ENCODE data around the gene IRAK4. TPM values are rescaled to one million over a fixed set of nuclear protein-coding genes. Genes with fewer than 3 reads are reported as not detected.

IRAK4 gene
- total RNA-seq, 1 donor from 2014 or later: 9.9 TPM

DNA sequence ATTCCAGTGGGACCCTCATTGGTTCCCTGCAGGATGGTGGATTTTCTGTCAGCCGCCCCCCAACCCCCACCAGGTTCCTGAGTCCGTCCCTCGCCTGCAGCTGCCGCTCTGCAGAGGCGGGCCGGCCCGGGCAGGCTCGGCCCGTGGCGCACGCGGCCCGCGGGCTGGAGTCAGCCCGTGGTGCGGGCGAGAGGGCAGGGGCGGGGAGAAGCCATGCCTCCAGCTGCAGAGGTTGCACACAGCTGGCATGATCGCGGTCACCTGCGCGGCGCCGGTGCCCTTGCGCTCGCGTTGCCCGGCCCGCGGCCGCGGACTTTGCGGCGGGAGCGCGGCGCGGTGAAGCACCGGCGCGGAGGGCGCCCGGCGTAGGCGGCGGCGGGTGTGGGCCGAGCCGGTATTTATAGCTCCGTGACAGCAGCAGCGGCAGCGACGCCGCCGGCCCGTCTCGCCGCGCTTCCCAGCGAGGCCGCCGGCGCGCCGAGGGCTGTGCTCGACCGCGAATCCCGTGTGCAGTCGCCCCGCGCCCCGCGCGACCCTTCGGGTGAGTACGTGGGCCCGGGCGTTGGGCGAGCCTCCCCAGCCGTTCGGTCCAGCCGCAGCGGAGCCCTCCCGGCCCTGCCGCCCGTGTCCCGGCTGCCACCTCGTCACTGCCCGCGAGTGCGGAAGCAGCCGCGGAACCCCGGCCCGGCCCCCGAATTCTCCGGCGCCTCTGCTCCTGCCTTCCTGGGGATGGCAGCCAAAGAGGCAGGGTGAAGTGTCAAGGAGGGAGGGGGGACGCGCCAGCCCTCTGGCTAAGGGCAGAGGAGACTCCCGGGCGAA is 77.1 kb downstream of the IRAK4 start, which contains the start of gene TMEM117:
Gene TMEM117 (plus strand): TSS at position 426 of the 819 bp plus-strand sequence.
- Histone ChIP-seq H3K4me1 (ENCODE audit: insufficient read depth, low read length) (peaks cover 5% of the 10 kb centered on the region), H3K36me3 (ENCODE audit: insufficient read depth, low read length) (no peaks in the 10 kb centered on the region), H3K79me2 (ENCODE audit: insufficient read depth, low read length) (peaks cover 11% of the 10 kb centered on the region), H3K4me2 (ENCODE audit: low read length) (peak within 1 kb of the TSS; percentile 89), H3K27ac (ENCODE audit: low read depth, low read length) (peak within 1 kb of the TSS; percentile 75), H4K20me1 (ENCODE audit: insufficient read depth, low read length) (no peaks in the 10 kb centered on the region), H3K4me3 (ENCODE audit: insufficient read depth, low read depth, low read length) (peak within 1 kb of the TSS; percentile 74), H3K9ac (ENCODE audit: low read length) (peak within 1 kb of the TSS; percentile 86), H2AFZ (ENCODE audit: low read depth, low read length) (peak within 1 kb of the TSS; percentile 91), H3K27me3 (ENCODE audit: insufficient read depth, low read length) (no peaks in the 10 kb centered on the region), H3K9me3 (ENCODE audit: insufficient read depth, low read depth, low read length) (no peaks in the 10 kb centered on the region)
- peak; percentile 38 for DNase-seq (ENCODE audit: low read depth)
- peak within 1 kb of the TSS; percentile 84 for H3K4me3 Mint-ChIP-seq (ENCODE audit: unreplicated experiment)
- H3K36me3 Mint-ChIP-seq (ENCODE audit: low read depth, unreplicated experiment): no peaks in the 10 kb centered on the region
- no peak for TF ChIP-seq EZH2 (IDR thresholded peaks at IDR 0.05; ENCODE audit: insufficient read depth, low read length)
- TF ChIP-seq, protein P1, sequence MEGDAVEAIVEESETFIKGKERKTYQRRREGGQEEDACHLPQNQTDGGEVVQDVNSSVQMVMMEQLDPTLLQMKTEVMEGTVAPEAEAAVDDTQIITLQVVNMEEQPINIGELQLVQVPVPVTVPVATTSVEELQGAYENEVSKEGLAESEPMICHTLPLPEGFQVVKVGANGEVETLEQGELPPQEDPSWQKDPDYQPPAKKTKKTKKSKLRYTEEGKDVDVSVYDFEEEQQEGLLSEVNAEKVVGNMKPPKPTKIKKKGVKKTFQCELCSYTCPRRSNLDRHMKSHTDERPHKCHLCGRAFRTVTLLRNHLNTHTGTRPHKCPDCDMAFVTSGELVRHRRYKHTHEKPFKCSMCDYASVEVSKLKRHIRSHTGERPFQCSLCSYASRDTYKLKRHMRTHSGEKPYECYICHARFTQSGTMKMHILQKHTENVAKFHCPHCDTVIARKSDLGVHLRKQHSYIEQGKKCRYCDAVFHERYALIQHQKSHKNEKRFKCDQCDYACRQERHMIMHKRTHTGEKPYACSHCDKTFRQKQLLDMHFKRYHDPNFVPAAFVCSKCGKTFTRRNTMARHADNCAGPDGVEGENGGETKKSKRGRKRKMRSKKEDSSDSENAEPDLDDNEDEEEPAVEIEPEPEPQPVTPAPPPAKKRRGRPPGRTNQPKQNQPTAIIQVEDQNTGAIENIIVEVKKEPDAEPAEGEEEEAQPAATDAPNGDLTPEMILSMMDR (IDR thresholded peaks at IDR 0.05; ENCODE audit: insufficient read depth, low read depth, low read length): no peak
- peaks cover 4% of the 10 kb centered on the region for H3K4me1 Mint-ChIP-seq (ENCODE audit: low read depth, unreplicated experiment)
- peak within 1 kb of the TSS; percentile 73 for H3K27ac Mint-ChIP-seq (ENCODE audit: unreplicated experiment)
- H3K9me3 Mint-ChIP-seq (ENCODE audit: unreplicated experiment): no peaks in the 10 kb centered on the region
- H3K27me3 Mint-ChIP-seq (ENCODE audit: low read depth, unreplicated experiment): no peaks in the 10 kb centered on the region
- no peak for FAIRE-seq

DNA sequence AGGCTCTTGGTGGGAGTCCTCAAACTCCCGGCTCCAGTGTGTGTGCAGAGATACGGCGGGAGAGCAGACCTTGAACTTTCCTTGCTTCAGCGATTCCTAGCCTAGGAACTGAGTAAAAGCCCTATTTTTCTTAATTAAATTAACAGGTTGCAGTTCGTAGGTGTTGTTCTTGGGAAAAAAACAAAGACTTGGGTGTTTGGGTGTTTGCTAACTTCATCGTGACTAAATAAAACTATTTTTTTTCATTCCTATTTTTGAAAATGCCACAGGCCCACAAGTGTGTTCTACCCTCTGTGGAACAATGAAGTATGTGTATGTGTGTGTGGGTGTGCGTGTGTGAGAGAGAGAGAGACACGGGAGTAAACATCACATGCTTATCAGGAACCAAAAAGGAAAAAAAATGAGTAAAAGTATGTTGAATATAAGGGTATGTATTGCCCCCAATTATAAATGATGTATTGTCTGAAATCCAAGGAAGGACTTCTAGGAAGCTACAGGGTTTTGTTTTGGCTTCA is 77.8 kb downstream of the IRAK4 start:
- Mint-ChIP-seq H3K4me3 (ENCODE audit: unreplicated experiment) (peak overlapping the region; percentile 81), H3K36me3 (ENCODE audit: low read depth, unreplicated experiment) (no peaks in the 10 kb centered on the region), H3K27ac (ENCODE audit: unreplicated experiment) (peak overlapping the region; percentile 4), H3K9me3 (ENCODE audit: unreplicated experiment) (no peaks in the 10 kb centered on the region), H3K4me1 (ENCODE audit: low read depth, unreplicated experiment) (peaks cover 4% of the 10 kb centered on the region), H3K27me3 (ENCODE audit: low read depth, unreplicated experiment) (no peaks in the 10 kb centered on the region)
- Histone ChIP-seq H3K27me3 (ENCODE audit: insufficient read depth, low read length) (no peaks in the 10 kb centered on the region), H4K20me1 (ENCODE audit: insufficient read depth, low read length) (no peaks in the 10 kb centered on the region), H3K79me2 (ENCODE audit: insufficient read depth, low read length) (peaks cover 11% of the 10 kb centered on the region), H3K4me2 (ENCODE audit: low read length) (peak overlapping the region; percentile 89), H3K4me1 (ENCODE audit: insufficient read depth, low read length) (peaks cover 5% of the 10 kb centered on the region), H3K4me3 (ENCODE audit: insufficient read depth, low read depth, low read length) (peak overlapping the region; percentile 74), H3K9ac (ENCODE audit: low read length) (peak overlapping the region; percentile 86), H3K27ac (ENCODE audit: low read depth, low read length) (peak overlapping the region; percentile 75), H2AFZ (ENCODE audit: low read depth, low read length) (peak overlapping the region; percentile 91), H3K9me3 (ENCODE audit: insufficient read depth, low read depth, low read length) (no peaks in the 10 kb centered on the region), H3K36me3 (ENCODE audit: insufficient read depth, low read length) (no peaks in the 10 kb centered on the region)
- DNase-seq (ENCODE audit: low read depth) (peak; percentile 58), FAIRE-seq (no peak)
- TF ChIP-seq EZH2 (IDR thresholded peaks at IDR 0.05; ENCODE audit: insufficient read depth, low read length): no peak
- TF ChIP-seq, protein P1 (IDR thresholded peaks at IDR 0.05; ENCODE audit: insufficient read depth, low read depth, low read length): no peak

Other genes with a start within 250 kb of the IRAK4 start
- 0.48 and 0.66 TPM in 2 replicates for gene ADAMTS20, start 206.7 kb upstream of the IRAK4 start, total RNA-seq
- gene PUS7L, start 161 bp upstream of the IRAK4 start, total RNA-seq: 8.9 and 11.4 TPM in 2 replicates
- 98.8 and 105 TPM in 2 replicates for gene TWF1, start 47.4 kb downstream of the IRAK4 start, total RNA-seq
- 10.6 and 13.1 TPM in 2 replicates for gene TMEM117, start 77.1 kb downstream of the IRAK4 start, total RNA-seq

All from astrocyte (in vitro differentiated cells and primary cell).